Neuronal stem cell (in vitro differentiated cells): ENCODE measurements around the gene APRT.

Source experiments
- DNase-seq: peaks from one replicate; pipeline ENCODE4 v3.0.0-alpha.2; 2013; ENCODE audit warnings: low spot score
- H2AFZ ChIP-seq: one replicate; pipeline ENCODE4 v1.6.1; 2013; ENCODE audit warnings: mild to moderate bottlenecking, low read length, inconsistent platforms
- H2AK5ac ChIP-seq: 2 replicates; pipeline ENCODE4 v1.6.1; 2013; ENCODE audit warnings: low read depth, mild to moderate bottlenecking, inconsistent platforms, low read length, moderate library complexity, mixed read lengths
- H2BK120ac ChIP-seq: 2 replicates; pipeline ENCODE4 v1.6.1; 2013; ENCODE audit warnings: low read depth, mild to moderate bottlenecking, inconsistent platforms, low read length, moderate library complexity, mixed read lengths
- H2BK12ac ChIP-seq: one replicate; pipeline ENCODE4 v1.6.1; 2013; ENCODE audit warnings: low read length, inconsistent platforms
- H2BK15ac ChIP-seq: 2 replicates; pipeline ENCODE4 v1.6.1; 2013; ENCODE audit warnings: mild to moderate bottlenecking, low read length, inconsistent platforms, mixed read lengths
- H2BK5ac ChIP-seq: one replicate; pipeline ENCODE4 v1.6.1; 2013; ENCODE audit warnings: inconsistent platforms, mild to moderate bottlenecking, low read length, moderate library complexity
- H3K14ac ChIP-seq: one replicate; pipeline ENCODE4 v1.6.1; 2013; ENCODE audit warnings: low read length, inconsistent platforms
- H3K18ac ChIP-seq: 2 replicates; pipeline ENCODE4 v1.6.1; 2013; ENCODE audit warnings: low read length, inconsistent platforms
- H3K23ac ChIP-seq: 2 replicates; pipeline ENCODE4 v1.6.1; 2013; ENCODE audit warnings: low read depth, mild to moderate bottlenecking, mixed read lengths, low read length, inconsistent platforms; ENCODE audit not compliant: poor library complexity
- H3K27ac ChIP-seq: replicated peaks from 3 replicates; pipeline ENCODE4 v1.5.1; 2013; ENCODE audit warnings: low read length, inconsistent platforms
- H3K27me3 ChIP-seq, 3 experiments: 2 replicates each; pipeline ENCODE4 v1.6.1; 2013; ENCODE audit warnings: low read length in 3 of 3, mild to moderate bottlenecking in 2 of 3, inconsistent platforms in 1 of 3, low read depth in 1 of 3, mixed read lengths in 1 of 3, moderate library complexity in 1 of 3; ENCODE audit not compliant: control insufficient read depth in 3 of 3, insufficient read depth in 3 of 3
- H3K36me3 ChIP-seq, 2 donors: replicated peaks in 1 of 2; 2 replicates each; pipeline ENCODE4 v1.6.1; 2013; ENCODE audit warnings: low read length in 2 of 2; ENCODE audit not compliant: control insufficient read depth in 2 of 2, insufficient read depth in 2 of 2
- H3K4ac ChIP-seq: 2 replicates; pipeline ENCODE4 v1.6.1; 2013; ENCODE audit warnings: inconsistent platforms, mild to moderate bottlenecking, low read length, moderate library complexity
- H3K4me1 ChIP-seq, 2 donors: 1 replicate in 1 of 2; 2 replicates in 1 of 2; pipeline ENCODE4 v1.6.1; 2013; ENCODE audit warnings: low read length in 2 of 2, low read depth in 1 of 2; ENCODE audit not compliant: control insufficient read depth in 2 of 2, insufficient read depth in 1 of 2
- H3K4me2 ChIP-seq: one replicate; pipeline ENCODE4 v1.6.1; 2013; ENCODE audit warnings: mild to moderate bottlenecking, low read length, inconsistent platforms; ENCODE audit not compliant: insufficient read depth, poor library complexity, severe bottlenecking
- H3K4me3 ChIP-seq, 2 donors: 2 replicates each; pipeline ENCODE4 v1.5.1; 2013; ENCODE audit warnings: low read length in 2 of 2, mild to moderate bottlenecking in 2 of 2, inconsistent platforms in 1 of 2, moderate library complexity in 1 of 2
- H3K79me1 ChIP-seq: one replicate; pipeline ENCODE4 v1.6.1; 2013; ENCODE audit warnings: low read depth, mild to moderate bottlenecking, inconsistent platforms, low read length, moderate library complexity
- H3K9ac ChIP-seq: one replicate; pipeline ENCODE4 v1.6.1; 2013; ENCODE audit warnings: mild to moderate bottlenecking, low read depth, low read length, inconsistent platforms; ENCODE audit not compliant: poor library complexity
- H3K9me3 ChIP-seq, 2 donors: replicated peaks in 1 of 2; 2 replicates each; pipeline versions ENCODE3 to v1.6.1; 2013; ENCODE audit warnings: low read length in 2 of 2, mild to moderate bottlenecking in 2 of 2, inconsistent platforms in 1 of 2, low read depth in 1 of 2, mixed read lengths in 1 of 2, moderate library complexity in 1 of 2; ENCODE audit not compliant: control insufficient read depth in 2 of 2, insufficient read depth in 1 of 2
- H4K8ac ChIP-seq: one replicate; pipeline ENCODE4 v1.6.1; 2013; ENCODE audit warnings: low read depth, mild to moderate bottlenecking, inconsistent platforms, low read length, moderate library complexity
- H4K91ac ChIP-seq: one replicate; pipeline ENCODE4 v1.6.1; 2013; ENCODE audit warnings: low read length, low read depth, mild to moderate bottlenecking, inconsistent platforms; ENCODE audit not compliant: poor library complexity
- WGBS, 2 donors: extraction: QIAGEN DNeasy Blood & Tissue Kit; methylation state at CpG; one replicate each; pipeline ENCODE4 v1.1.7; 2013; ENCODE audit warnings: missing lambda C conversion rate in 2 of 2, mixed read lengths in 1 of 2; ENCODE audit not compliant: insufficient read length in 2 of 2, insufficient replicate concordance in 1 of 2; ENCODE audit errors: extremely low coverage in 2 of 2; 5-methylcytosine and 5-hydroxymethylcytosine counted together

The APRT gene

DNA sequence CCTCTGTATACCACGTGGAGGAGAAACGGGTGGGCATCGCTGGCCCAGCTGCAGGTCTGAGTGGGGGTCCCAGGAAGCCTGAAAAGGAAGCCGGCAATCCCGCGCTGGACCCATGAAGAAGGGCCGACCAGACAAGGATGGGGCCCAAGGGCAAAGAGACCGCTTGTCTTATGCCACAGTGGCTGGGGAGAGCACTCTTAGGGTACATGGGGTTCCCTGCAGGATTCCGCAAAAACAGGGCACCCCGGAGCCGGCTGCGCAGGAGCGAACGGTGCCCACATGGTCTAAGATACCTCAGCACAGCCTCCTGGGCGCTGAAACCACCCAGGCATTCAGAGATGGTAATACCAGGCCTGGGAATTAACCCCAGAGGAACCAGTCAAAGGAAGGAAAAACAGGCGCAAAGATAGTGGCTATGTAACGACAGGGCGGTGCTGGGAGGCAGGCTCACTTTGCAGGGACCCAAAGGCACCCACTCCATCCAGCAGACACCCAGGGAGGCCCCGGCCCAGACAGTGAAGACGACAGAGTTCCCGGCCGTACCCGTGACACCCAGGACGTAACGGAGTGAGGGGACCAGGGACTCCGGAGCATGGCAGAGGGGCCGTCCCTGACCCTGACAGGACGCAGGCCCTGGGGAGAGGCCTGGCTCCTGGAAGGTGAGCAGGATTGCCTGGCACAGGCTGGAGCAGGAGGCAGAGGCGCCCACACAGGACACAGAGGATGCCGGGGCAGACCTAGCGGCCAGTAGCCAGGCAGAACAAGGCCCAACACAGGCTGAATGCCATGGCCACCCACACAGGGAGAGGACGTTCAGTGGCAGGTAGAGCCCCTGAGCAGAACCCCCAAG is 37.0 kb downstream of the APRT start:
- Histone ChIP-seq H3K4me3 (no peak overlapping the region), H3K9me3 (peaks cover 0 to 2% of the 10 kb centered on the region in 2 donors), H4K8ac (no peak overlapping the region), H2BK15ac (peak overlapping the region; percentile 83), H3K4me1 (peaks cover 33 to 35% of the 10 kb centered on the region in 2 donors), H2BK120ac (no peak overlapping the region), H3K79me1 (peaks cover 11% of the 10 kb centered on the region), H2BK12ac (peak overlapping the region; percentile 97), H3K9ac (no peak overlapping the region), H3K14ac (peak overlapping the region; percentile 14), H3K18ac (peak overlapping the region; percentile 93), H2BK5ac (no peak overlapping the region), H2AFZ (no peak overlapping the region), H2AK5ac (peak overlapping the region; percentile 72), H3K36me3 (no peaks in the 10 kb centered on the region), H3K4me2 (no peak overlapping the region), H3K23ac (peak overlapping the region; percentile 5), H3K4ac (no peak overlapping the region), H4K91ac (peak overlapping the region; percentile 22), H3K27me3 (peaks cover 0 to 16% (median 0%) of the 10 kb centered on the region in 3 experiments), H3K27ac (no peak overlapping the region)
- no CpG with 5 or more reads among the region's 32 CpGs for WGBS, 2 donors
- no peak for DNase-seq

- Histone ChIP-seq H2BK120ac (no peak overlapping the region), H3K4me3 (no peak overlapping the region), H3K23ac (peak overlapping the region; percentile 91), H2BK15ac (peak overlapping the region; percentile 75), H2AK5ac (peak overlapping the region; percentile 52), H3K18ac (peak overlapping the region; percentile 93), H4K91ac (peak overlapping the region; percentile 79), H2AFZ (no peak overlapping the region), H3K14ac (peak overlapping the region; percentile 21), H2BK5ac (no peak overlapping the region), H3K27me3 (peaks cover 0 to 16% (median 0%) of the 10 kb centered on the region in 3 experiments), H3K9me3 (peaks cover 0 to 2% of the 10 kb centered on the region in 2 donors), H3K27ac (no peak overlapping the region), H2BK12ac (no peak overlapping the region), H3K4me1 (peaks cover 34 to 38% of the 10 kb centered on the region in 2 donors), H3K9ac (peak overlapping the region; percentile 44), H4K8ac (no peak overlapping the region), H3K4ac (no peak overlapping the region), H3K79me1 (peaks cover 11% of the 10 kb centered on the region), H3K4me2 (no peak overlapping the region), H3K36me3 (no peaks in the 10 kb centered on the region)
- no peak for DNase-seq
- whole genome bisulfite sequencing, 2 donors, result no CpG with 5 or more reads among the region's 12 CpGs
Measured at GRCh38 chr16:88773812-88774291, 37.9 kb downstream of the APRT start.

GRCh38 chr16:88772871-88773811 is 38.6 kb downstream of the APRT start:
- Histone ChIP-seq H3K4ac (no peak overlapping the region), H3K27me3 (peaks cover 0 to 16% (median 0%) of the 10 kb centered on the region in 3 experiments), H2AFZ (no peak overlapping the region), H3K4me2 (no peak overlapping the region), H2AK5ac (peak overlapping the region; percentile 47), H3K18ac (peak overlapping the region; percentile 93), H2BK5ac (no peak overlapping the region), H2BK120ac (no peak overlapping the region), H3K14ac (peak overlapping the region; percentile 63), H3K79me1 (peaks cover 11% of the 10 kb centered on the region), H4K91ac (no peak overlapping the region), H3K36me3 (no peaks in the 10 kb centered on the region), H3K9ac (peak overlapping the region; percentile 60), H2BK12ac (no peak overlapping the region), H2BK15ac (peak overlapping the region; percentile 75), H3K4me1 (peaks cover 37 to 42% of the 10 kb centered on the region in 2 donors), H3K9me3 (peaks cover 0 to 2% of the 10 kb centered on the region in 2 donors), H3K27ac (no peak overlapping the region), H3K4me3 (no peak overlapping the region), H4K8ac (no peak overlapping the region), H3K23ac (peak overlapping the region; percentile 89)
- no peak for DNase-seq
- WGBS, 2 donors, result no CpG with 5 or more reads among the region's 29 CpGs
